B cell (primary cell): ENCODE data around the gene CHD8. TPM values are rescaled to one million over a fixed set of nuclear protein-coding genes. Genes with fewer than 3 reads are reported as not detected.

Experiments used
- ATAC-seq: fragments of 200-7000 bp; cut with Tn5 transposase; one replicate; pipeline ENCODE4 v1.10.0; 2021; ENCODE audit warnings: low read depth, mild to moderate bottlenecking, moderate number of reproducible peaks, moderate library complexity
- CTCF ChIA-PET: fragments of 350-600 bp; sonication (Branson Sonifier 250); formaldehyde crosslinking; loops from one replicate; lab custom pipeline; 2021; ENCODE audit warnings: antibody characterized with exemption, inconsistent platforms; lab: Charles Lee
- POLR2A ChIA-PET: fragments of 350-600 bp; sonication (Branson Sonifier 250); formaldehyde crosslinking; loops from one replicate; lab custom pipeline; 2021; ENCODE audit warnings: antibody characterized with exemption; lab: Charles Lee
- DNase-seq: peaks from one replicate; pipeline ENCODE4 v3.0.0; 2013
- H2AFZ ChIP-seq: 2 replicates; pipeline ENCODE4 v1.6.1; 2012; ENCODE audit warnings: mild to moderate bottlenecking, low read depth, low read length; ENCODE audit not compliant: insufficient read depth, poor library complexity, severe bottlenecking
- H3K27ac ChIP-seq, 2 donors: 1 replicate in 1 of 2; 2 replicates in 1 of 2; pipeline ENCODE4 v1.5.1; 2012 to 2013; ENCODE audit warnings: low read length in 2 of 2, mild to moderate bottlenecking in 2 of 2, moderate library complexity in 1 of 2
- H3K27me3 ChIP-seq, 4 experiments: fragments of 200-600 bp in 1 of 4; sonication (generic) in 1 of 4; replicated peaks in 1 of 4; 1 replicate in 2 of 4; 2 replicates in 2 of 4; pipeline versions ENCODE4 v1.6.1 to v1.7.0; 2013 to 2016; ENCODE audit warnings: low read length in 3 of 4, mild to moderate bottlenecking in 2 of 4, mixed read lengths in 1 of 4, moderate library complexity in 1 of 4; ENCODE audit not compliant: insufficient read depth in 4 of 4, control insufficient read depth in 3 of 4; ENCODE audit errors: control extremely low read depth in 1 of 4
- H3K36me3 ChIP-seq, 2 experiments: replicated peaks in 1 of 2; 1 replicate in 1 of 2; 2 replicates in 1 of 2; pipeline versions ENCODE4 v1.6.1 to v1.7.1; 2013; ENCODE audit warnings: low read length in 1 of 2; ENCODE audit not compliant: insufficient read depth in 2 of 2, control insufficient read depth in 1 of 2; ENCODE audit errors: control extremely low read depth in 1 of 2, extremely low read depth in 1 of 2
- H3K4me1 ChIP-seq, 2 donors: fragments of 200-600 bp in 1 of 2; sonication (generic) in 1 of 2; 1 replicate in 1 of 2; 2 replicates in 1 of 2; pipeline versions ENCODE4 v1.5.1 to v1.6.1; 2013 to 2017; ENCODE audit warnings: low read length in 2 of 2; ENCODE audit not compliant: control insufficient read depth in 2 of 2, insufficient read depth in 2 of 2
- H3K4me2 ChIP-seq: replicated peaks from 2 replicates; pipeline ENCODE3; 2012; ENCODE audit warnings: mild to moderate bottlenecking, low read depth, low read length; ENCODE audit not compliant: poor library complexity, severe bottlenecking
- H3K4me3 ChIP-seq, 5 experiments: fragments of 200-600 bp in 1 of 5; sonication (generic) in 1 of 5; 1 replicate in 3 of 5; 2 replicates in 2 of 5; pipeline versions ENCODE4 v1.5.1 to v1.7.0; 2011 to 2016; ENCODE audit warnings: low read length in 4 of 5, mild to moderate bottlenecking in 4 of 5, low read depth in 2 of 5, control low read depth in 1 of 5, moderate library complexity in 1 of 5; ENCODE audit not compliant: insufficient read depth in 1 of 5; ENCODE audit errors: control extremely low read depth in 1 of 5, extremely low read depth in 1 of 5
- H3K79me2 ChIP-seq: fragments of 200-600 bp; sonication (generic); one replicate; pipeline ENCODE4 v1.6.0; 2016; ENCODE audit warnings: low read length; ENCODE audit not compliant: control insufficient read depth, insufficient read depth
- H3K9ac ChIP-seq: fragments of 200-600 bp; sonication (generic); 2 replicates; pipeline ENCODE4 v1.6.1; 2017; ENCODE audit warnings: mild to moderate bottlenecking, low read length, moderate library complexity
- H3K9me3 ChIP-seq, 3 donors: one replicate each; pipeline versions ENCODE4 v1.6.1 to v1.7.1; 2013; ENCODE audit warnings: low read length in 2 of 3; ENCODE audit not compliant: control insufficient read depth in 2 of 3, insufficient read depth in 1 of 3; ENCODE audit errors: control extremely low read depth in 1 of 3
- H4K20me1 ChIP-seq: 2 replicates; pipeline ENCODE4 v1.6.0; 2012; ENCODE audit warnings: mild to moderate bottlenecking, low read length; ENCODE audit not compliant: insufficient read depth, control insufficient read depth, poor library complexity, severe bottlenecking
- H3K27ac Mint-ChIP-seq: one replicate; pipeline ENCODE4 v1.8.0; 2021; ENCODE audit warnings: mixed read lengths
- H3K27me3 Mint-ChIP-seq: one replicate; pipeline ENCODE4 v1.8.0; 2021; ENCODE audit warnings: mixed read lengths
- H3K4me1 Mint-ChIP-seq: one replicate; pipeline ENCODE4 v1.8.0; 2021; ENCODE audit warnings: mixed read lengths
- H3K4me3 Mint-ChIP-seq: one replicate; pipeline ENCODE4 v1.8.0; 2021; ENCODE audit warnings: mixed read lengths
- H3K9me3 Mint-ChIP-seq: one replicate; pipeline ENCODE4 v1.8.0; 2022; ENCODE audit warnings: mixed read lengths; ENCODE audit not compliant: insufficient read depth
- EZH2 ChIP-seq: IDR thresholded peaks from 2 replicates; pipeline ENCODE4 v1.6.1; 2012; ENCODE audit warnings: borderline replicate concordance, low read depth, mild to moderate bottlenecking, moderate library complexity, low read length; ENCODE audit not compliant: insufficient read depth, poor library complexity, severe bottlenecking
- WGBS: methylation state at CpG from one replicate; pipeline ENCODE4 v1.1.5; 2013; ENCODE audit warnings: missing lambda C conversion rate; ENCODE audit not compliant: insufficient coverage; 5-methylcytosine and 5-hydroxymethylcytosine counted together
- intact Hi-C: fragments of 100-400 bp; cut with micrococcal nuclease; formaldehyde crosslinking; loops from one replicate; pipeline ENCODE4 v1.10.0; 2022
- polyA plus RNA-seq: library from polyadenylated mRNA; depleted of rRNA; stranded (reverse); fragments of >200 nt; gene quantifications from 2 replicates; pipeline ENCODE4 v1.2.3, GENCODE V29; 2012
- total RNA-seq, 2 donors: library from RNA; stranded (reverse); fragments of 120-200 nt in 1 of 2; gene quantifications; 1 replicate in 1 of 2; 2 replicates in 1 of 2; pipeline versions ENCODE4 v1.2.3 to v1.2.4, GENCODE V29; 2013 to 2022
- TF ChIP-seq, protein P1 (sequence below): fragments of 200-600 bp; IDR thresholded peaks from one replicate; pipeline ENCODE4 v1.8.0; 2022; ENCODE audit warnings: antibody characterized with exemption, mild to moderate bottlenecking

The CHD8 gene
- total and polyA plus RNA-seq, 2 donors (not counting 1 experiment from before 2014, with no cell fraction given), result 43.5 to 155 TPM

DNA sequence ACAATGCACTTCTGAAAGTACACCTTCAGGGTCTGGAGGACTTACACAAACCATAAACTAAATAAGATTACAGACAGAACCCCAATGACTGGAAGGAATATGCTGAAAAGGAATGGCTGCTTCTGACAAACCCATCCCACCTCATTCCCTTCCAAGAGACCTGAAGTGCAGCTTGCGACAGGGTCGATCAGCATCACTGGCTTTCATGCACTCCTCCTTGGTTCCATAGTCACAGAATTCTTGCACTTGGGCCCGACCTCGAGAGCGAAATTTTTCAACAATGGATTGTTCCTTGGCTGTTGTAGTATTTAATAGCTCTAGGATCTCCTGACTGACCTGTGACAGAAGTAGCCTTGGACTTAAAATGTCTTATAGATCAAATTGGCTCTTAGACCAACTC lies 45.6 kb upstream of the CHD8 start:
- no peaks in the 10 kb centered on the region for H3K27me3 Mint-ChIP-seq
- H3K9me3 Mint-ChIP-seq, result no peaks in the 10 kb centered on the region
- H3K79me2 ChIP-seq, result peaks cover 31% of the 10 kb centered on the region
- ChIA-PET POLR2A (no interaction called here), CTCF (interaction anchor here (0.6 to 0.8 kb wide), 2 partner anchors 56 to 86 kb away, joined by 3 read pairs; no protein-coding TSS in a partner anchor)
- H3K27me3 ChIP-seq, result no peaks in the 10 kb centered on the region
- intact Hi-C loops, result no loop called here
- no peak overlapping the region for H3K4me2 ChIP-seq
- ATAC-seq (no peak), DNase-seq (no peak)
- H3K4me1 Mint-ChIP-seq, result peaks cover 10% of the 10 kb centered on the region
- H3K9me3 ChIP-seq, result no peaks in the 10 kb centered on the region
- no peak overlapping the region for H3K27ac ChIP-seq
- H3K4me3 Mint-ChIP-seq, result no peak overlapping the region
- no peak overlapping the region for H3K4me3 ChIP-seq
- no peak overlapping the region for H3K9ac ChIP-seq
- 98% methylated on average over 5 of the region's 5 CpGs for WGBS
- peaks cover 4 to 9% of the 10 kb centered on the region in 2 donors for H3K4me1 ChIP-seq
- H4K20me1 ChIP-seq, result peaks cover 10% of the 10 kb centered on the region
- peaks cover 20 to 69% of the 10 kb centered on the region in 2 experiments for H3K36me3 ChIP-seq
- no peak overlapping the region for H2AFZ ChIP-seq
- TF ChIP-seq, protein P1, sequence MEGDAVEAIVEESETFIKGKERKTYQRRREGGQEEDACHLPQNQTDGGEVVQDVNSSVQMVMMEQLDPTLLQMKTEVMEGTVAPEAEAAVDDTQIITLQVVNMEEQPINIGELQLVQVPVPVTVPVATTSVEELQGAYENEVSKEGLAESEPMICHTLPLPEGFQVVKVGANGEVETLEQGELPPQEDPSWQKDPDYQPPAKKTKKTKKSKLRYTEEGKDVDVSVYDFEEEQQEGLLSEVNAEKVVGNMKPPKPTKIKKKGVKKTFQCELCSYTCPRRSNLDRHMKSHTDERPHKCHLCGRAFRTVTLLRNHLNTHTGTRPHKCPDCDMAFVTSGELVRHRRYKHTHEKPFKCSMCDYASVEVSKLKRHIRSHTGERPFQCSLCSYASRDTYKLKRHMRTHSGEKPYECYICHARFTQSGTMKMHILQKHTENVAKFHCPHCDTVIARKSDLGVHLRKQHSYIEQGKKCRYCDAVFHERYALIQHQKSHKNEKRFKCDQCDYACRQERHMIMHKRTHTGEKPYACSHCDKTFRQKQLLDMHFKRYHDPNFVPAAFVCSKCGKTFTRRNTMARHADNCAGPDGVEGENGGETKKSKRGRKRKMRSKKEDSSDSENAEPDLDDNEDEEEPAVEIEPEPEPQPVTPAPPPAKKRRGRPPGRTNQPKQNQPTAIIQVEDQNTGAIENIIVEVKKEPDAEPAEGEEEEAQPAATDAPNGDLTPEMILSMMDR, result no peak
- TF ChIP-seq EZH2, result no peak
- no peak overlapping the region for H3K27ac Mint-ChIP-seq

DNA sequence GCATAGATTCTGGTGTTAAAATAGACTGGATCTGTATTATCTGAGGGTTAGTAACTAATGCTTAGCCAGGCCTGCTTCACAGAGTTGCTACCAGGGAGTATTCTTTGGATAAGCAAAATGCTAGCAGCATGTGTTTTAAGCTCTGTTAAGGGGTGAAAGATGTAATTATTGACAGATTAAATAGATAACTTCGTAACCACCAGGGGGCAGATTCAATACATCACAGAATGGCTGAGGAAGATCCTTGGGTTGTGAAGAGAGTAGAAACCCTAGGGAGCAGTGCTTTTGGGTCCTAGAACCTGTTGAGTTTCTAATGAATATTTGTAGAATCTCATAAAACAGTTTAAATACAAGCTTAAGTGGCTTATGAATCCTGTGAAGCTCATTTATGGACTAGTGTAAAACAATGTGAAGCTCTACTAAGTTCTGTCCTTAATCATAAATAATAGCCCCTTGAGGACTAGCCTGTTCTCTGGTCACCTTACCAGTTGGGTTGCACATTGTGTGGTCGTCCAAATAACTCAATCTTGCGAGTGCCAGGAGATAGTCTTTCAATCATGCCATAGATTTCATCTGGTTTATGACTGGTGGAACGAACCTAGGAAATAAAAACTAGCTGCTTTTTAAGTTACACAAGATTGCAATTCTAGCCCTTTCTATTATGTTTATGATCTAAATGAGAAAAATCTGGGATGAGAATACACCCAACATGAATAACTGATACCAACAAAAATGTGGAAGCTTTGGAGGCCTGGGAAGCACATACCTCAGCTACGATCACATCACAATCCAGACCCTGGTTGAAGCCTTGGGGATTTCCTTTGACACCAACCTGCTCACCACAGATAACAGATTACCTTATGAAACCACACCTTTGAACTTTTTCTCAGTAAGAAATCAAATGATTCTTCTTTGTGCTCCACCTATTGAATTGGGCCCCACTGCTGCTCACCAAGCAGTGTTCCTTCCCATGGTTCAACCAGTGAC lies 42.9 kb upstream of the CHD8 start:
- Histone ChIP-seq H3K27me3 (no peaks in the 10 kb centered on the region), H3K79me2 (peaks cover 10% of the 10 kb centered on the region), H3K9me3 (no peaks in the 10 kb centered on the region), H3K4me1 (no peaks in the 10 kb centered on the region), H3K4me3 (no peak overlapping the region), H2AFZ (no peak overlapping the region), H3K9ac (no peak overlapping the region), H4K20me1 (no peaks in the 10 kb centered on the region), H3K4me2 (no peak overlapping the region), H3K36me3 (peaks cover 21 to 85% of the 10 kb centered on the region in 2 experiments), H3K27ac (no peak overlapping the region)
- Mint-ChIP-seq H3K9me3 (no peaks in the 10 kb centered on the region), H3K4me1 (no peaks in the 10 kb centered on the region), H3K4me3 (no peak overlapping the region), H3K27me3 (no peaks in the 10 kb centered on the region), H3K27ac (no peak overlapping the region)
- intact Hi-C loops, result no loop called here
- no peak for TF ChIP-seq EZH2
- TF ChIP-seq, protein P1, result peak; percentile 72
- ChIA-PET POLR2A (no interaction called here), CTCF (interaction anchor here (0.6 to 2.6 kb wide), 23 partner anchors 9 to 234 kb away, joined by 3 to 45 read pairs (median 4); partner anchors contain the start of genes CHD8, METTL3, RAB2B and SALL2)
- ATAC-seq (peak; percentile 36), DNase-seq (peak; percentile 61)
- WGBS, result 100% methylated on average over 3 of the region's 5 CpGs
